Neural progenitor cell (in vitro differentiated cells): ENCODE measurements around the gene DNAI4. TPM values are rescaled to one million over a fixed set of nuclear protein-coding genes. Genes with fewer than 3 reads are reported as not detected.

Experiments used
- DNase-seq: peaks from one replicate; pipeline ENCODE4 v3.0.0-alpha.2; 2016; ENCODE audit warnings: low spot score
- H2AFZ ChIP-seq: fragments of 200-600 bp; sonication (generic); replicated peaks from 2 replicates; pipeline ENCODE4 v1.6.1; 2016; ENCODE audit warnings: antibody characterized with exemption
- H3F3A ChIP-seq: fragments of 200-600 bp; sonication (generic); 2 replicates; pipeline ENCODE4 v1.6.1; 2016; ENCODE audit warnings: antibody characterized with exemption, low read depth
- H3K27ac ChIP-seq: fragments of 200-600 bp; sonication (generic); 2 replicates; pipeline ENCODE4 v1.5.1; 2016; ENCODE audit warnings: mild to moderate bottlenecking
- H3K27me3 ChIP-seq: fragments of 200-600 bp; sonication (generic); 2 replicates; pipeline ENCODE4 v1.6.1; 2016; ENCODE audit warnings: mild to moderate bottlenecking, moderate library complexity
- H3K36me3 ChIP-seq: fragments of 200-600 bp; sonication (generic); 2 replicates; pipeline ENCODE4 v1.5.1; 2016
- H3K4me1 ChIP-seq: fragments of 200-600 bp; sonication (generic); 2 replicates; pipeline ENCODE4 v1.6.1; 2016; ENCODE audit warnings: mixed run types
- H3K4me2 ChIP-seq: fragments of 200-600 bp; sonication (generic); 2 replicates; pipeline ENCODE4 v1.6.1; 2016
- H3K4me3 ChIP-seq: fragments of 200-600 bp; sonication (generic); 2 replicates; pipeline ENCODE4 v1.5.1; 2016
- H3K79me2 ChIP-seq: fragments of 200-600 bp; sonication (generic); 2 replicates; pipeline ENCODE4 v1.6.1; 2016; ENCODE audit warnings: low read depth
- H3K9ac ChIP-seq: fragments of 200-600 bp; sonication (generic); 2 replicates; pipeline ENCODE4 v1.6.1; 2016
- H3K9me3 ChIP-seq: fragments of 200-600 bp; sonication (generic); 2 replicates; pipeline ENCODE4 v1.5.1; 2016; ENCODE audit warnings: low read depth
- H4K20me1 ChIP-seq: fragments of 200-600 bp; sonication (generic); 2 replicates; pipeline ENCODE4 v1.6.1; 2016; ENCODE audit warnings: low read depth
- H3K27ac Mint-ChIP-seq: 3 replicates; pipeline ENCODE4 v1.8.0; 2021; ENCODE audit warnings: mixed read lengths
- H3K27me3 Mint-ChIP-seq: 2 replicates; pipeline ENCODE4 v1.8.0; 2022; ENCODE audit warnings: low read depth, mild to moderate bottlenecking, inconsistent platforms, moderate library complexity, mixed read lengths; ENCODE audit not compliant: insufficient read depth
- H3K36me3 Mint-ChIP-seq: 3 replicates; pipeline ENCODE4 v1.8.0; 2021; ENCODE audit warnings: mixed read lengths
- H3K4me1 Mint-ChIP-seq: 3 replicates; pipeline ENCODE4 v1.8.0; 2021; ENCODE audit warnings: mixed read lengths
- H3K4me3 Mint-ChIP-seq: 3 replicates; pipeline ENCODE4 v1.8.0; 2021; ENCODE audit warnings: mild to moderate bottlenecking, moderate library complexity, mixed read lengths
- H3K9me3 Mint-ChIP-seq: 3 replicates; pipeline ENCODE4 v1.8.0; 2020; ENCODE audit warnings: mixed read lengths
- CTCF ChIP-seq: fragments of 200-600 bp; sonication (generic); IDR thresholded peaks from 2 replicates; pipeline ENCODE4 v1.5.1; 2017; ENCODE audit warnings: antibody characterized with exemption, mild to moderate bottlenecking
- EZH2 ChIP-seq: fragments of 200-600 bp; sonication (generic); IDR thresholded peaks from 2 replicates; pipeline ENCODE4 v1.6.1; 2017; ENCODE audit warnings: antibody characterized with exemption, mild to moderate bottlenecking, moderate library complexity
- EZH2phosphoT487 ChIP-seq: fragments of 200-600 bp; sonication (generic); IDR thresholded peaks from 2 replicates; pipeline ENCODE4 v1.6.1; 2017; ENCODE audit warnings: antibody characterized with exemption
- total RNA-seq: library from RNA; depleted of rRNA; stranded (reverse); fragments of >200 nt; gene quantifications from 2 replicates; pipeline ENCODE4 v1.2.3, GENCODE V29; 2015; ENCODE audit warnings: low replicate concordance

Gene DNAI4
- total RNA-seq, 1 donor from 2014 or later: 3.2 TPM

DNA sequence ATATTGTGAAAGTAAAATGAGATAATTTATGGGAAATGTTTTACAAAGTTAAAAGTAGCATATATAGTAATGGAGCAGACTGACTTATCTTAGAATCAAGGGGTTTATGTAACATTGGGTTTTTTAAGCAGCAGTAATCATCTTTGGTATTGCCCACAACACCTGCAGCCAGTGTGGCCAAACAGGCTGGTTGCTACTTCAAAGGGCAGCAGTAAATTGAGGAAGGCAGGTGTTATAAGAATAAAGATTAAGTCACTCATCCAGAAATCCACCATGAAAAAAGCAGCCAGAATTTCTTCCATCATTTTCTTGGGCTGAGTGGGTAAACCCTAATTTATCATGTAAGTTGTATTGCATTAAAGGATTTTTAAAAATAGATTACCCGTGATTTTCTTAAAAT is 155.7 kb downstream of the DNAI4 start:
- Histone ChIP-seq H2AFZ (no peak overlapping the region), H3F3A (no peaks in the 10 kb centered on the region), H3K4me1 (peaks cover 11% of the 10 kb centered on the region), H3K4me3 (no peak overlapping the region), H3K9ac (no peak overlapping the region), H4K20me1 (no peaks in the 10 kb centered on the region), H3K36me3 (no peaks in the 10 kb centered on the region), H3K9me3 (no peaks in the 10 kb centered on the region), H3K4me2 (no peak overlapping the region), H3K27ac (no peak overlapping the region), H3K27me3 (no peaks in the 10 kb centered on the region), H3K79me2 (no peaks in the 10 kb centered on the region)
- H3K4me1 Mint-ChIP-seq: peaks cover 28% of the 10 kb centered on the region
- peaks cover 3% of the 10 kb centered on the region for H3K27me3 Mint-ChIP-seq
- no peaks in the 10 kb centered on the region for H3K9me3 Mint-ChIP-seq
- H3K36me3 Mint-ChIP-seq: no peaks in the 10 kb centered on the region
- H3K27ac Mint-ChIP-seq: no peak overlapping the region
- no peak for DNase-seq
- TF ChIP-seq CTCF (no peak), EZH2phosphoT487 (no peak), EZH2 (no peak)
- no peak overlapping the region for H3K4me3 Mint-ChIP-seq

DNA sequence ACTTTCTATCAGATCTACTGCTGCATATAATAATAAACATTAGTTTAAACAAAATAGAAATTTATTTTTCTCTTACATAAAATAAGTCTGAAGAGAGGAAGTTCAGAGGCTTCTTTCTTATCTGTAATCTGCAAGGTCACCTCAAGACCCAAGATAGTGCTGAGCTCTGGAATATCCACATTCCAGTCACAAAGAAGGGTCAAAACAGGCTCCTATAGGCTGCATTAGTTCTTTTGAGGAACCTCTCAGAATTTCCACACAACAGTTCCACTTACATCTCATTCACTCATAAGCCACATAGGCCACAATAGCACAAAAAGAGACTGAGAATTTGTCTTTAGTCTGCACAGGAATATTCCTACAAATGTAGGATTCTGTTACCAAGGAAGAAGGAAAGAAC is 157.0 kb downstream of the DNAI4 start:
- H3K4me2 ChIP-seq: no peak overlapping the region
- H3K36me3 ChIP-seq: no peaks in the 10 kb centered on the region
- no peaks in the 10 kb centered on the region for H3F3A ChIP-seq
- Mint-ChIP-seq H3K9me3 (peaks cover 6% of the 10 kb centered on the region), H3K4me3 (no peak overlapping the region), H3K27me3 (peaks cover 3% of the 10 kb centered on the region), H3K36me3 (no peaks in the 10 kb centered on the region), H3K27ac (no peak overlapping the region), H3K4me1 (peaks cover 17% of the 10 kb centered on the region)
- H3K9me3 ChIP-seq: no peaks in the 10 kb centered on the region
- H3K4me3 ChIP-seq: no peak overlapping the region
- no peaks in the 10 kb centered on the region for H3K27me3 ChIP-seq
- DNase-seq: no peak
- H3K27ac ChIP-seq: no peak overlapping the region
- no peaks in the 10 kb centered on the region for H3K79me2 ChIP-seq
- H4K20me1 ChIP-seq: no peaks in the 10 kb centered on the region
- no peak overlapping the region for H2AFZ ChIP-seq
- no peaks in the 10 kb centered on the region for H3K4me1 ChIP-seq
- no peak overlapping the region for H3K9ac ChIP-seq
- TF ChIP-seq EZH2 (no peak), CTCF (no peak), EZH2phosphoT487 (no peak)

- peaks cover 3% of the 10 kb centered on the region for H3K27me3 Mint-ChIP-seq
- H3K4me1 Mint-ChIP-seq: peaks cover 11% of the 10 kb centered on the region
- DNase-seq: peak; percentile 37
- Histone ChIP-seq H3F3A (no peaks in the 10 kb centered on the region), H3K36me3 (no peaks in the 10 kb centered on the region), H4K20me1 (no peaks in the 10 kb centered on the region), H3K9ac (no peak overlapping the region), H3K4me2 (no peak overlapping the region), H3K9me3 (no peaks in the 10 kb centered on the region), H2AFZ (no peak overlapping the region), H3K27me3 (no peaks in the 10 kb centered on the region), H3K27ac (no peak overlapping the region), H3K4me1 (no peaks in the 10 kb centered on the region), H3K4me3 (no peak overlapping the region), H3K79me2 (no peaks in the 10 kb centered on the region)
- TF ChIP-seq EZH2phosphoT487 (no peak), CTCF (peak; percentile 80)
- peaks cover 6% of the 10 kb centered on the region for H3K9me3 Mint-ChIP-seq
- no peak overlapping the region for H3K4me3 Mint-ChIP-seq
- H3K36me3 Mint-ChIP-seq: no peaks in the 10 kb centered on the region
- no peak overlapping the region for H3K27ac Mint-ChIP-seq
Observed at GRCh38 chr1:66764994-66765578, 159.6 kb downstream of the DNAI4 start.

Other genes with a start within 250 kb of the DNAI4 start
- 0.22 TPM in 1 of 2 replicates, not detected in the other for gene DYNLT5, start 172.4 kb downstream of the DNAI4 start, total RNA-seq
- not detected in 2 replicates for gene INSL5, start 123.6 kb downstream of the DNAI4 start, total RNA-seq
- 31.3 and 43.5 TPM in 2 replicates for gene MIER1, start 134 bp upstream of the DNAI4 start, total RNA-seq
- 3.4 and 3.9 TPM in 2 replicates for gene SLC35D1, start 129.3 kb upstream of the DNAI4 start, total RNA-seq
- not detected in 2 replicates for gene C1orf141, start 210.1 kb upstream of the DNAI4 start, total RNA-seq
- not detected in 2 replicates for gene IL23R, start 241.6 kb upstream of the DNAI4 start, total RNA-seq